HepG2 (cell line): Measurements from ENCODE around the gene CLTCL1. TPM values are rescaled to one million over a fixed set of nuclear protein-coding genes. Genes with fewer than 3 reads are reported as not detected.

ENCODE experiments used
- AHR ChIP-seq: IDR thresholded peaks from 2 replicates; pipeline ENCODE4 v1.6.1; 2018; ENCODE audit warnings: missing genetic modification reagents, missing compliant biosample characterization
- GABPA ChIP-seq, 2 experiments: IDR thresholded peaks; 2 replicates each; pipeline ENCODE4 v1.6.1; 2011 to 2016; ENCODE audit warnings: low read depth in 2 of 2, low read length in 1 of 2, missing biosample characterization in 1 of 2, missing genetic modification characterization in 1 of 2
- GATAD1 ChIP-seq: IDR thresholded peaks from 2 replicates; pipeline ENCODE4 v1.6.1; 2016; ENCODE audit warnings: missing genetic modification reagents, missing compliant biosample characterization
- HNF1B ChIP-seq: sonication (generic); formaldehyde crosslinking; IDR thresholded peaks from 2 replicates; pipeline ENCODE4 v1.5.1; 2020; ENCODE audit warnings: mild to moderate bottlenecking, moderate library complexity, missing genetic modification reagents
- KIAA2018 ChIP-seq: sonication (generic); formaldehyde crosslinking; IDR thresholded peaks from 2 replicates; pipeline ENCODE4 v1.5.0; 2020; ENCODE audit warnings: mild to moderate bottlenecking, missing genetic modification reagents, borderline replicate concordance
- PATZ1 ChIP-seq: sonication (generic); formaldehyde crosslinking; IDR thresholded peaks from 2 replicates; pipeline ENCODE4 v1.4.0; 2020; ENCODE audit warnings: missing genetic modification reagents
- REPIN1 ChIP-seq: sonication (generic); formaldehyde crosslinking; IDR thresholded peaks from 2 replicates; pipeline ENCODE4 v1.8.0; 2022; ENCODE audit warnings: missing genetic modification reagents, low read depth, mild to moderate bottlenecking, borderline replicate concordance
- REXO4 ChIP-seq: sonication (generic); formaldehyde crosslinking; IDR thresholded peaks from 2 replicates; pipeline ENCODE4 v1.8.0; 2022; ENCODE audit warnings: missing genetic modification reagents, mild to moderate bottlenecking, borderline replicate concordance
- ZNF333 ChIP-seq: sonication (generic); formaldehyde crosslinking; IDR thresholded peaks from 2 replicates; pipeline ENCODE4 v1.4.0; 2020; ENCODE audit warnings: mild to moderate bottlenecking, missing genetic modification reagents, borderline replicate concordance
- ZNF724P ChIP-seq: sonication (generic); formaldehyde crosslinking; IDR thresholded peaks from 2 replicates; pipeline ENCODE4 v1.8.0; 2022; ENCODE audit warnings: missing genetic modification reagents, borderline replicate concordance
- ZXDC ChIP-seq: sonication (generic); formaldehyde crosslinking; IDR thresholded peaks from 2 replicates; pipeline ENCODE4 v1.5.0; 2020; ENCODE audit warnings: mild to moderate bottlenecking, missing genetic modification reagents
- polyA plus RNA-seq, 8 experiments: library from polyadenylated mRNA; depleted of rRNA in 3 of 8; stranded (reverse) in 7 of 8; unstranded in 1 of 8; fragments of >200 nt; fragmentation: Illumina TruSeq in 4 of 8; extraction: Trizol in 4 of 8; gene quantifications; 2 replicates each; pipeline versions ENCODE4 v1.2.1 to v1.2.3, GENCODE V29; 2011 to 2016; ENCODE audit warnings: low read depth in 4 of 8, missing spikeins in 1 of 8, mixed read lengths in 1 of 8; ENCODE audit not compliant: insufficient read depth in 1 of 8
- total RNA-seq, 5 experiments: library from RNA; depleted of rRNA; stranded (reverse); fragments of >200 nt; fragmentation: Illumina TruSeq; extraction: Trizol; gene quantifications; 2 replicates each; pipeline ENCODE4 v1.2.3, GENCODE V29; 2016; ENCODE audit warnings: low read depth in 1 of 5

The CLTCL1 gene
- total and polyA plus RNA-seq, 2 of the 13 experiments (the other 11 are each of a cell fraction or from before 2014, with no cell fraction given), result 8.1 to 10.9 TPM

GRCh38 chr22:19178657-19179496 is 112.6 kb downstream of the CLTCL1 start, which contains the start of gene SLC25A1 (continued):
- no peak for TF ChIP-seq KIAA2018
- no peak for TF ChIP-seq ZNF333
- TF ChIP-seq REXO4, result no peak
- TF ChIP-seq ZNF724P (CRISPR knock-in tag), result no peak
- no peak for TF ChIP-seq GABPA (IDR thresholded peaks at IDR 0.05; ENCODE audit: low read depth, low read length)
- TF ChIP-seq GABPA (CRISPR knock-in tag; IDR thresholded peaks at IDR 0.05; ENCODE audit: low read depth), result no peak
- no peak for TF ChIP-seq REPIN1 (CRISPR knock-in tag)
- peak; percentile 81 for TF ChIP-seq PATZ1 (CRISPR knock-in tag)
- 0 out of 2 replicates have a peak, but pooled peaks have one; percentile 42 for TF ChIP-seq ZXDC (CRISPR knock-in tag)
- peak; percentile 65; the same call in 1 of the 2 replicates for TF ChIP-seq HNF1B (CRISPR knock-in tag)
- TF ChIP-seq GATAD1 (CRISPR knock-in tag), result peak; percentile 39; the same call in 1 of the 2 replicates
- peak; percentile 74; the same call in 1 of the 2 replicates for TF ChIP-seq AHR (CRISPR knock-in tag)
